Prostate gland (tissue), 2 donors: ENCODE results near the gene LAMA2. TPM values are rescaled to one million over a fixed set of nuclear protein-coding genes. Genes with fewer than 3 reads are reported as not detected.

Experiments
- DNase-seq: peaks from one replicate; pipeline ENCODE4 v3.0.0-alpha.2; 2019; ENCODE audit warnings: low spot score
- H3K27ac ChIP-seq, 2 donors: fragments of 200-600 bp; sonication (generic); 2 replicates each; pipeline ENCODE4 v1.5.1; 2017 to 2019
- H3K27me3 ChIP-seq: fragments of 200-600 bp; sonication (generic); replicated peaks from 2 replicates; pipeline ENCODE4 v1.5.1; 2019; ENCODE audit not compliant: insufficient read depth
- H3K36me3 ChIP-seq, 2 donors: fragments of 200-600 bp; sonication (generic); 1 replicate in 1 of 2; 2 replicates in 1 of 2; pipeline versions ENCODE4 v1.5.1 to v1.8.1; 2017 to 2019
- H3K4me1 ChIP-seq: fragments of 200-600 bp; sonication (generic); replicated peaks from 2 replicates; pipeline ENCODE4 v1.5.1; 2019
- H3K4me3 ChIP-seq, 2 donors: fragments of 200-600 bp; sonication (generic); 2 replicates each; pipeline ENCODE4 v1.5.1; 2017 to 2019
- H3K9me3 ChIP-seq: fragments of 200-600 bp; sonication (generic); 2 replicates; pipeline ENCODE4 v1.5.1; 2017
- POLR2A ChIP-seq: fragments of 450-650 bp; IDR thresholded peaks from one replicate; pipeline ENCODE4 v1.6.1; 2016; ENCODE audit warnings: antibody characterized with exemption, mild to moderate bottlenecking
- POLR2AphosphoS5 ChIP-seq: sonication (generic); formaldehyde crosslinking; IDR thresholded peaks from one replicate; pipeline ENCODE4 v1.6.1; 2017; ENCODE audit warnings: antibody characterized with exemption
- WGBS: methylation state at CpG from one replicate; pipeline ENCODE4 v1.1.5; 2018; 5-methylcytosine and 5-hydroxymethylcytosine counted together
- intact Hi-C: fragments of 100-400 bp; cut with DNase I; formaldehyde crosslinking; loops from one replicate; pipeline ENCODE4 v1.14.2; 2022
- total RNA-seq, 2 donors: library from RNA; depleted of rRNA; stranded (reverse); fragments of >200 nt; gene quantifications; one replicate each; pipeline ENCODE4 v1.1.0, GENCODE V29; 2016
- TF ChIP-seq, protein P1 (sequence below), 4 experiments: fragments of 200-600 bp in 2 of 4; fragments of 450-650 bp in 2 of 4; sonication (generic) in 2 of 4; IDR thresholded peaks; 1 replicate in 3 of 4; 2 replicates in 1 of 4; pipeline ENCODE4 v1.5.1; 2016 to 2019; ENCODE audit warnings: antibody characterized with exemption in 4 of 4, mild to moderate bottlenecking in 2 of 4, moderate library complexity in 2 of 4

LAMA2 gene
- total RNA-seq, 2 donors from 2014 or later, result 10.1 to 89.1 TPM

DNA sequence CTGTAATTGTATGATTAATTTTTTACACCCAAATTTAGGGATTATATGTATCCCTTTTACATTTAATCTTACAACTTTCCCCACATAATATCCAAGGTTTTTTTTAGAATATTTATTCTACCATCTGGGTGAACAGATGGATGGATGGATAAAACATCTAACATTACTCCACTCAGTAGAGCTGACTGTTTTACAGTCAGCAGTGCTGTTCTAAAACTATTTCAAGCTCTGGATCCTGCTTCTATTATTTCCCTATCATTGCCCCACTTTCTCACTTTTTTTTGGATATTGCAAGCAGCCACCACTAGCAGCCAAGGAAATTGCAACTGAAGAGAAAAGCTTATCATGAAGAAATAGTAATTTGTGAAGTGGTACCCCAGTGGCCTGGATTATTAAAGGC is 653.3 kb downstream of the LAMA2 start:
- Histone ChIP-seq H3K36me3 (no peaks in the 10 kb centered on the region), H3K9me3 (no peaks in the 10 kb centered on the region), H3K4me1 (no peaks in the 10 kb centered on the region), H3K27me3 (no peaks in the 10 kb centered on the region), H3K27ac (no peak overlapping the region), H3K4me3 (no peak overlapping the region)
- DNase-seq, result no peak
- TF ChIP-seq POLR2AphosphoS5 (no peak), POLR2A (no peak)
- TF ChIP-seq, protein P1, sequence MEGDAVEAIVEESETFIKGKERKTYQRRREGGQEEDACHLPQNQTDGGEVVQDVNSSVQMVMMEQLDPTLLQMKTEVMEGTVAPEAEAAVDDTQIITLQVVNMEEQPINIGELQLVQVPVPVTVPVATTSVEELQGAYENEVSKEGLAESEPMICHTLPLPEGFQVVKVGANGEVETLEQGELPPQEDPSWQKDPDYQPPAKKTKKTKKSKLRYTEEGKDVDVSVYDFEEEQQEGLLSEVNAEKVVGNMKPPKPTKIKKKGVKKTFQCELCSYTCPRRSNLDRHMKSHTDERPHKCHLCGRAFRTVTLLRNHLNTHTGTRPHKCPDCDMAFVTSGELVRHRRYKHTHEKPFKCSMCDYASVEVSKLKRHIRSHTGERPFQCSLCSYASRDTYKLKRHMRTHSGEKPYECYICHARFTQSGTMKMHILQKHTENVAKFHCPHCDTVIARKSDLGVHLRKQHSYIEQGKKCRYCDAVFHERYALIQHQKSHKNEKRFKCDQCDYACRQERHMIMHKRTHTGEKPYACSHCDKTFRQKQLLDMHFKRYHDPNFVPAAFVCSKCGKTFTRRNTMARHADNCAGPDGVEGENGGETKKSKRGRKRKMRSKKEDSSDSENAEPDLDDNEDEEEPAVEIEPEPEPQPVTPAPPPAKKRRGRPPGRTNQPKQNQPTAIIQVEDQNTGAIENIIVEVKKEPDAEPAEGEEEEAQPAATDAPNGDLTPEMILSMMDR (IDR thresholded peaks at IDR 0.05), result no peak
- intact Hi-C loops, result no loop called here

DNA sequence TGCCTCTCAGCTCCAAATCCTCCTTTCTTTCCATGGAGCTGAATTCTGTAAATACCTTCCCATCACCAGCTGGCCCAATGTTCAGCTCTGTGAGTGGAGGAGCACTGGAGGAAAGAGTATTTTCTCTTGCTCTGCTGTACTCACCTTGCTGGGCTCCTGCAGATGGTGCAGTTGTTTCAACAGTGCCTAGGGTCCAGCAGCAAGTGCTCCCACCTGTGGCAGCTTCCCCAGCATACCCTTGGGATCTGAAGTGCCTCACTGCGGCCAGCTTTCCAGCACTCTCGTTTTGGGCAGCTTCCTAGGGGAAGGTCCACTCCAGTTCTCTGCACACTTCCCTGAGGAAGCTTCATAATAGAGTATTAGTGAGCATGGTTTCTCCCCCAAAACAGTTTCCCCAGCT is 656.1 kb downstream of the LAMA2 start:
- no peaks in the 10 kb centered on the region for H3K9me3 ChIP-seq
- H3K27me3 ChIP-seq, result no peaks in the 10 kb centered on the region
- H3K36me3 ChIP-seq, result no peaks in the 10 kb centered on the region
- TF ChIP-seq POLR2AphosphoS5, result no peak
- TF ChIP-seq, protein P1 (IDR thresholded peaks at IDR 0.05), result no peak
- no peak for TF ChIP-seq POLR2A
- whole genome bisulfite sequencing, result 84% methylated on average over 2 of the region's 2 CpGs
- no peak overlapping the region for H3K4me3 ChIP-seq
- H3K27ac ChIP-seq, result no peak overlapping the region
- intact Hi-C loops, result no loop called here
- H3K4me1 ChIP-seq, result no peaks in the 10 kb centered on the region
- DNase-seq, result no peak

DNA sequence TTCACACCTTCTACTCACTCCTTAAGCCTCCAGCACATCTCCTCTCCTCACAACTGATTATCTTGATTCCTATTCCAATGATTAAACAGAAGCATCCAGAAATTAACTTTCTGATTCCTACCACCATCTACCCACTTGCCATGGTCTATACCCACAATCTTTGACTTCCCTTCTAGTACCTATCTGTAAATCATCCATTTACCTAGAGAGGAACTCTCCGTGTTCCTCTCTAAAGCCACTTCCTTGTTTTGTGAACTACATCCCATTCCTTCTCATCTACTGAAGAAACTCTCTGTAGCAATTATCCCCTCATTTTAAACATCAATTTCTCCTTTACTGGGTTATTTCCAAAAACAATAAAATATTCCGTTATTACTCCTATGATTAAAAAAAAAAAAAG is 659.8 kb downstream of the LAMA2 start:
- no peaks in the 10 kb centered on the region for H3K4me1 ChIP-seq
- WGBS, result 66% methylated on average over 2 of the region's 2 CpGs
- no peak for DNase-seq
- H3K27ac ChIP-seq, result no peak overlapping the region
- intact Hi-C loops, result no loop called here
- H3K4me3 ChIP-seq, result no peak overlapping the region
- TF ChIP-seq, protein P1 (IDR thresholded peaks at IDR 0.05), result no peak
- TF ChIP-seq POLR2A (no peak), POLR2AphosphoS5 (no peak)
- no peaks in the 10 kb centered on the region for H3K27me3 ChIP-seq
- no peaks in the 10 kb centered on the region for H3K36me3 ChIP-seq
- no peaks in the 10 kb centered on the region for H3K9me3 ChIP-seq

DNA sequence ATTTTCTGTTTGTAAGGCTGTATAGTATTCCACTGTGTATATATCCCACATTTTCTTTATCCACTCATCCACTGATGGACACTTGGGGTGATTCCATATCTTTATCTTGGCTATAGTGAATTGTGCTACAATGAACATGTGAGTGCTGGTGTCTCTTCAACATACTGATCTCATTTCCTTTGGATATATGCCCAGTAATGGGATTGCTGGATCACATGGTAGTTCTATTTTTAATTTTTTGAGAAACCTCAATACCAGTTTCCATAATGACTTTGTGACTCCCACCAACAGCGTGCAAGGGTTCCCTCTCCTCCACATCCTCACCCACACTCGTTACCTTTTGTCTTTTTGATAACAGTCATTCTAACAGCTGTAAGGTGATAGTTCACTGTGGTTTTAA is 661.0 kb downstream of the LAMA2 start:
- H3K36me3 ChIP-seq, result no peaks in the 10 kb centered on the region
- no peak for DNase-seq
- intact Hi-C loops, result no loop called here
- H3K9me3 ChIP-seq, result no peaks in the 10 kb centered on the region
- no peak overlapping the region for H3K4me3 ChIP-seq
- 95% methylated on average over 2 of the region's 2 CpGs for WGBS
- H3K27me3 ChIP-seq, result no peaks in the 10 kb centered on the region
- TF ChIP-seq, protein P1 (IDR thresholded peaks at IDR 0.05), result no peak
- TF ChIP-seq POLR2A (no peak), POLR2AphosphoS5 (no peak)
- no peak overlapping the region for H3K27ac ChIP-seq
- H3K4me1 ChIP-seq, result no peaks in the 10 kb centered on the region

DNA sequence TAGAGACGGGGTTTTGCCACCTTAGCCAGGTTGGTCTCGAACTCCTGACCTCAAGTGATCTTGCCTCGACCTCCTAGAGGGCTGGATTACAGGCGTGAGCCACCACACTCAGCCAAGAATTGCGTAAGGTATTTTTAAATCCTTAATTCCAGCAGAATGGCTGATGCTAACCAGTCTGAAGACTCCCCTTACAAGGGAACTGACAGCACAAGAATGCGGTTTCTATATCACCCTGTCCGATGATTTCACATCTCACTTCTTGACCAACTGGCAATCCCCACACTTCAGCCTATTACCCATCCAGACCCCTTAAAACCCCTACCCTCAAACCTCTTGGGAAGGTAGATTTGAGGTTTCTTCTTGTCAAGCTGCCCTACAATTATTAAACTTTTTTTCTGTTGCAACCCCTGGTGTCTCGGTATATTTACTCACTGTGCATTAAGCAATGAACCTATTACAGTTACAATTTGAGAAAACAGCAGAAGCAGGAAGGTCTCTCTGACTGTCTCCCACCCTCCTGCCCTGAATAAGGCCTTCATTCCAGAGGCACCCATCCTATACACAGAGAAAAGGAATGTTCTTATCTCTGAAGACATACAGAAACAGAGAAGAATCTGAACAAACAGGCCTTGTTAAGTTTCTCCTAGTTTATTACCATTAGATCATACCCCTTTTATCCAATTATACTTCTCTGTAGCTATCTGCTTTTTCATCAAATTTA is 662.1 kb downstream of the LAMA2 start:
- Histone ChIP-seq H3K27ac (no peak overlapping the region), H3K27me3 (no peaks in the 10 kb centered on the region), H3K4me1 (no peaks in the 10 kb centered on the region), H3K36me3 (no peaks in the 10 kb centered on the region), H3K4me3 (no peak overlapping the region), H3K9me3 (no peaks in the 10 kb centered on the region)
- intact Hi-C loops, result no loop called here
- WGBS, result 97% methylated on average over 8 of the region's 8 CpGs
- TF ChIP-seq, protein P1 (IDR thresholded peaks at IDR 0.05), result no peak
- TF ChIP-seq POLR2A (no peak), POLR2AphosphoS5 (no peak)
- no peak for DNase-seq
